ENCODE data around the gene GSAP.

GSAP gene

GRCh38 chr7:77420438-77420837 is 4.3 kb upstream of the GSAP start:
- H3K4me3 ChIP-seq (ENCODE audit: low read depth, low read length): no peak overlapping the region
- TF ChIP-seq CTCF (IDR thresholded peaks at IDR 0.05; ENCODE audit: insufficient read depth, low read depth, low read length, missing control alignments): no peak
- DNase-seq (ENCODE audit: low read depth): no peak

GRCh38 chr7:77419102-77419501 is 3.0 kb upstream of the GSAP start:
- H3K4me3 ChIP-seq (ENCODE audit: low read depth, low read length): no peak overlapping the region
- no peak for DNase-seq (ENCODE audit: low read depth)
- TF ChIP-seq CTCF (IDR thresholded peaks at IDR 0.05; ENCODE audit: insufficient read depth, low read depth, low read length, missing control alignments): no peak

- H3K4me3 ChIP-seq (ENCODE audit: low read depth, low read length): no peak overlapping the region
- no peak for TF ChIP-seq CTCF (IDR thresholded peaks at IDR 0.05; ENCODE audit: insufficient read depth, low read depth, low read length, missing control alignments)
- no peak for DNase-seq (ENCODE audit: low read depth)
Measured at GRCh38 chr7:77417801-77418200, 1.7 kb upstream of the GSAP start.

- peak overlapping the region; percentile 69 for H3K4me3 ChIP-seq (ENCODE audit: low read depth, low read length)
- DNase-seq (ENCODE audit: low read depth): no peak
- TF ChIP-seq CTCF (IDR thresholded peaks at IDR 0.05; ENCODE audit: insufficient read depth, low read depth, low read length, missing control alignments): no peak
Measured at GRCh38 chr7:77416621-77417371, 647 bp upstream of the GSAP start.

GRCh38 chr7:77415476-77415822 is 700 bp downstream of the GSAP start:
- peak; percentile 48 for DNase-seq (ENCODE audit: low read depth)
- TF ChIP-seq CTCF (IDR thresholded peaks at IDR 0.05; ENCODE audit: insufficient read depth, low read depth, low read length, missing control alignments): no peak
- peak overlapping the region; percentile 69 for H3K4me3 ChIP-seq (ENCODE audit: low read depth, low read length)

- no peak for TF ChIP-seq CTCF (IDR thresholded peaks at IDR 0.05; ENCODE audit: insufficient read depth, low read depth, low read length, missing control alignments)
- no peak for DNase-seq (ENCODE audit: low read depth)
- no peak overlapping the region for H3K4me3 ChIP-seq (ENCODE audit: low read depth, low read length)
Measured at GRCh38 chr7:77413861-77414424, 2.2 kb downstream of the GSAP start.

GRCh38 chr7:77413128-77413527 is 3.0 kb downstream of the GSAP start:
- no peak for TF ChIP-seq CTCF (IDR thresholded peaks at IDR 0.05; ENCODE audit: insufficient read depth, low read depth, low read length, missing control alignments)
- H3K4me3 ChIP-seq (ENCODE audit: low read depth, low read length): no peak overlapping the region
- no peak for DNase-seq (ENCODE audit: low read depth)
